Measurements from ENCODE around the gene NR2F2.

GRCh38 chr15:96311256-96311955 is 19.1 kb upstream of the NR2F2 start:
- TF ChIP-seq POLR2A (IDR thresholded peaks at IDR 0.05; ENCODE audit: low read length) (no peak), GATA1 (IDR thresholded peaks at IDR 0.05; ENCODE audit: low read depth, low read length) (no peak)
